ENCODE data around the gene ITGB2.

DNA sequence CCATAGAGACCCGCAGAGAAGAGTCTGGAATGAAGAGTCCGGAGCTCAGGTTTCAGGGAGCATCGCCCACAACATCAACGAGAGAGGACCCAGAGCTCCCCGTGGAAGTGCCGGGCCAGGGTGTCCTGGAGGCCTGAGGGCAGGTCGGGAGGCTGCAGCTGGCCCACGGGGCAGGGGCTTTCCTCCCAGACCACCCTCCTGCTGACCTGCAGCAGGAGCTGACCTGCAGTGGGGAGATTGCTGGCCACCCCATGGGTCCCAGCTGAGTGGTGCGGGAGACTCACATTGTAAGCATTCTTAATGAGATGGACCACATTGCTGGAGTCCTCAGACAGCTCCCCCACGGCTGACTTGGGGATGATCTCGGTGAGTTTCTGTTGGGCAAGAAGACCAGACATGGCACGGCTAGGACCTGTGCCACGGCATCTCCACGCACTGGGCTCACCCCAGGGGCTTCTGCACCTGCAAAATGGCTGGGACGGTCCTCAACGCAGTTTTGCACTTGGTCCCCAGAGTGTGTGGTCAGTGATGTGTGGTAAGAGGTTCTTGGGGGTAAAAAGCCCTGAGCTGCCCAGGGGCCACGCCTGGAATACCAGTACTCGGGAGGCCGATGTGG is 25.9 kb downstream of the ITGB2 start:
- TF ChIP-seq, protein P1, sequence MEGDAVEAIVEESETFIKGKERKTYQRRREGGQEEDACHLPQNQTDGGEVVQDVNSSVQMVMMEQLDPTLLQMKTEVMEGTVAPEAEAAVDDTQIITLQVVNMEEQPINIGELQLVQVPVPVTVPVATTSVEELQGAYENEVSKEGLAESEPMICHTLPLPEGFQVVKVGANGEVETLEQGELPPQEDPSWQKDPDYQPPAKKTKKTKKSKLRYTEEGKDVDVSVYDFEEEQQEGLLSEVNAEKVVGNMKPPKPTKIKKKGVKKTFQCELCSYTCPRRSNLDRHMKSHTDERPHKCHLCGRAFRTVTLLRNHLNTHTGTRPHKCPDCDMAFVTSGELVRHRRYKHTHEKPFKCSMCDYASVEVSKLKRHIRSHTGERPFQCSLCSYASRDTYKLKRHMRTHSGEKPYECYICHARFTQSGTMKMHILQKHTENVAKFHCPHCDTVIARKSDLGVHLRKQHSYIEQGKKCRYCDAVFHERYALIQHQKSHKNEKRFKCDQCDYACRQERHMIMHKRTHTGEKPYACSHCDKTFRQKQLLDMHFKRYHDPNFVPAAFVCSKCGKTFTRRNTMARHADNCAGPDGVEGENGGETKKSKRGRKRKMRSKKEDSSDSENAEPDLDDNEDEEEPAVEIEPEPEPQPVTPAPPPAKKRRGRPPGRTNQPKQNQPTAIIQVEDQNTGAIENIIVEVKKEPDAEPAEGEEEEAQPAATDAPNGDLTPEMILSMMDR (IDR thresholded peaks at IDR 0.05): no peak
- TF ChIP-seq EZH2 (IDR thresholded peaks at IDR 0.05): no peak

Measured in neural progenitor cell (in vitro differentiated cells).